ENCODE results near the gene CTXND1. TPM values are rescaled to one million over a fixed set of nuclear protein-coding genes. Genes with fewer than 3 reads are reported as not detected.

CTXND1 gene
- total and polyA plus RNA-seq, 7 donors = 0.01 to 0.07 (median 0.04) TPM; not detected in 3

DNA sequence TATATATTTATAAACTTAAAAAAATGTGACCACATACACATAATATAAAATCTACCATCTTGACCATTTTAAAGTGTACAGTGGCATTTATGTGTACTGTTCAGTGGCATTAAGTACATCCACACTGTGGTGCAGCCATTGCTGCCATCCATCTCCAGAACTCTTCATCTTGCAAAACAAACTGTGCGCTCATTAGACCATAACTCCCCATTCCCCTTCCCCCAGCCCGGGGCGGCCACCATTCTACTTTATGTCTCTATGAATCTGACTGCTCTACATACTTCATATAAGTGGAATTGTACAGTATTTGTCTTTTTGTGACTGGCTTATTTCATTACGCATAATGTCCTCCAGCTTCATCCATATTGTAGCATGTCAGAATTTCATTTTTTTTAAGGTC lies 47.8 kb downstream of the CTXND1 start:
- Histone ChIP-seq H3K4me1 (no peaks in the 10 kb centered on the region), H3K27ac (no peak overlapping the region), H3K4me3 (no peak overlapping the region), H3K36me3 (ENCODE audit: insufficient read depth in 1 of 2, low read depth in 1 of 2) (no peaks in the 10 kb centered on the region), H3K27me3 (ENCODE audit: insufficient read depth in 3 of 3, low read length in 2 of 3) (no peaks in the 10 kb centered on the region), H3K9me3 (no peaks in the 10 kb centered on the region)
- intact Hi-C loops (cut with DNase I) = no loop called here
- TF ChIP-seq, protein P1, sequence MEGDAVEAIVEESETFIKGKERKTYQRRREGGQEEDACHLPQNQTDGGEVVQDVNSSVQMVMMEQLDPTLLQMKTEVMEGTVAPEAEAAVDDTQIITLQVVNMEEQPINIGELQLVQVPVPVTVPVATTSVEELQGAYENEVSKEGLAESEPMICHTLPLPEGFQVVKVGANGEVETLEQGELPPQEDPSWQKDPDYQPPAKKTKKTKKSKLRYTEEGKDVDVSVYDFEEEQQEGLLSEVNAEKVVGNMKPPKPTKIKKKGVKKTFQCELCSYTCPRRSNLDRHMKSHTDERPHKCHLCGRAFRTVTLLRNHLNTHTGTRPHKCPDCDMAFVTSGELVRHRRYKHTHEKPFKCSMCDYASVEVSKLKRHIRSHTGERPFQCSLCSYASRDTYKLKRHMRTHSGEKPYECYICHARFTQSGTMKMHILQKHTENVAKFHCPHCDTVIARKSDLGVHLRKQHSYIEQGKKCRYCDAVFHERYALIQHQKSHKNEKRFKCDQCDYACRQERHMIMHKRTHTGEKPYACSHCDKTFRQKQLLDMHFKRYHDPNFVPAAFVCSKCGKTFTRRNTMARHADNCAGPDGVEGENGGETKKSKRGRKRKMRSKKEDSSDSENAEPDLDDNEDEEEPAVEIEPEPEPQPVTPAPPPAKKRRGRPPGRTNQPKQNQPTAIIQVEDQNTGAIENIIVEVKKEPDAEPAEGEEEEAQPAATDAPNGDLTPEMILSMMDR (IDR thresholded peaks at IDR 0.05) = no peak
- WGBS, 3 donors = 92 to 94% (median 93%) methylated on average over 4 of the region's 4 CpGs
- no peak for DNase-seq
- ATAC-seq = no peak

DNA sequence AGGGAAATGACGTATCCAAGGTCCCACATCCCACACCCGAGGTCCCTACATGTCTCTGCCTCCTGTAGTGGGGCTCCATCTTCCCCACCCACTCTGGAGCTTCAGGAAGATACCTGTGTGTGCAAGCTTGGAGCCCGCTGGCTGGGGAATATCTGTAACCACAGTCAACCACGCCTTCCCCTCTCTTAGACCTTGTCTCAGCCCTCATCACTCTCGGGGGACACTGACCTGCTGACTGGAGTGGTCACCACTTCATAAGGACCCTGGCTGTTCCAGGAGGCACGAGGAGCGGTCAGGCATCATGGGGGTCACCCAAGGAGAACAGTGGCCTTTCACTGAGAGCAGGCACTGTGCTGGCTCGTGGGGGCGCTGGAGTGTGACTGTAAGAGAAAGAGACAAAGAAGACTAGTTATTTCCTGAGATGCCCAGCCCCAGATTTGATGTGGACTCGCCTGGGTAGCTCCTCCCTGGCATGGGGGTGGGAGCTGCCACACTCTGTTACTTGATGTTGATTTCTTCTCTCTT lies 48.6 kb downstream of the CTXND1 start:
- no peaks in the 10 kb centered on the region for H3K36me3 ChIP-seq (ENCODE audit: insufficient read depth in 1 of 2, low read depth in 1 of 2)
- H3K4me3 ChIP-seq = no peak overlapping the region
- no peaks in the 10 kb centered on the region for H3K27me3 ChIP-seq (ENCODE audit: insufficient read depth in 3 of 3, low read length in 2 of 3)
- ATAC-seq (no peak), DNase-seq (no peak)
- no peaks in the 10 kb centered on the region for H3K4me1 ChIP-seq
- H3K27ac ChIP-seq = no peak overlapping the region
- intact Hi-C loops (cut with DNase I) = no loop called here
- no peaks in the 10 kb centered on the region for H3K9me3 ChIP-seq
- 73 to 79% (median 79%) methylated on average over 10 of the region's 10 CpGs for WGBS, 3 donors
- TF ChIP-seq, protein P1 (IDR thresholded peaks at IDR 0.05) = no peak

DNA sequence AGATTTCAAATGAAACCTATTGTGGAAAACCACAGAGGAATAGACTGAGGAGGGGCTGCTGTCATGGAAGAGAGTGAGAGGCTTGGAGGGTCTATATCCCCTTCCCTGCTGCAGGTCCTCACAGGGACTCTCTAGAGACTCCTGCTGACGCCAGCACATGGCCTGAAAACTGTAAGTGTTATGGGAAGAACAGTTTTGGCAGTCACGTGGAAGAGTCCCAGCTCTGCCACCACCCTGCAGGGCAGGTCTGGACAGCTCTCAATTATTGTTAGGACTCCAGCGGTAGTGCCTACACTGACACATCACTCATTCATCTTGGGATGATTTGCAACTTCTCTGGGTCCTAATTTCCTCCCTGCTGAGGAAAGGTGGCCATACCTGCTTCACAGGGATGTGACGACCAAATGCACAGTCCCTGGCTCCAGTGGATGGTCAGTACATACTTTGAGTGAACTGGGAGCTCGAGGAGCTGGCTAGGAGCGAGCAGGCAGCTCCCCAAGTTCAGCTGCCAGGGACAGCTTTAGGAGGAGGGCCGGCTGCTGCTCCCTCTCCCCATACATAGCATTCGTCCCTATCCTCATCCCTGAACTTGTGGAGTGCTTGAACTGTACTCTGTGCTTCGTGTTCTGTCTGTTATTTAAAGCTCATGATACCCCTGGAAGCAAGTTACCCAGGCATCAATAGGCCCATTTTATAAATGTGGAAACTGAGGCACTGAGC lies 49.2 kb downstream of the CTXND1 start:
- no peaks in the 10 kb centered on the region for H3K4me1 ChIP-seq
- intact Hi-C loops (cut with DNase I) = no loop called here
- TF ChIP-seq, protein P1 (IDR thresholded peaks at IDR 0.05) = no peak
- DNase-seq = no peak
- ATAC-seq = no peak
- no peaks in the 10 kb centered on the region for H3K36me3 ChIP-seq (ENCODE audit: insufficient read depth in 1 of 2, low read depth in 1 of 2)
- no peaks in the 10 kb centered on the region for H3K9me3 ChIP-seq
- WGBS, 3 donors = 43 to 52% (median 44%) methylated on average over 9 of the region's 9 CpGs
- no peaks in the 10 kb centered on the region for H3K27me3 ChIP-seq (ENCODE audit: insufficient read depth in 3 of 3, low read length in 2 of 3)
- no peak overlapping the region for H3K27ac ChIP-seq
- H3K4me3 ChIP-seq = no peak overlapping the region

DNA sequence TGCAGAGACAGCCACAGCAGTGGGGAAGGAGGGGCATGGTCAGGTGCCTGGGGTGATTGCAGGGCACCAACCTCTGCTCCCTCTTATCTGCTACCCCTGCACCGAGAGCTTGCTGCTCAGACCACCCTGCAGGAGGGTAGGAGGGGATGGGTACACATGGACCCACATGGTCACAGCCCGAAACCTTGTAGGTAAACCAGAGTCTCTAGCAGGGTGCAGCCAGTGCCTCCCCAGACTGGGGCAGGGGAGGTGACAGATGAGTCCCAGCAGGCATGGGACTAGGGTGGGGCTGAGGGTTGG lies 50.0 kb downstream of the CTXND1 start:
- Histone ChIP-seq H3K27ac (no peak overlapping the region), H3K4me1 (no peaks in the 10 kb centered on the region), H3K36me3 (ENCODE audit: insufficient read depth in 1 of 2, low read depth in 1 of 2) (no peaks in the 10 kb centered on the region), H3K9me3 (no peaks in the 10 kb centered on the region), H3K27me3 (ENCODE audit: insufficient read depth in 3 of 3, low read length in 2 of 3) (no peaks in the 10 kb centered on the region), H3K4me3 (no peak overlapping the region)
- 50 to 92% (median 86%) methylated on average over 2 of the region's 2 CpGs for WGBS, 3 donors
- TF ChIP-seq, protein P1 (IDR thresholded peaks at IDR 0.05) = no peak
- no peak for DNase-seq
- no peak for ATAC-seq
- intact Hi-C loops (cut with DNase I) = no loop called here

All from psoas muscle (tissue), 8 donors.